GM10266 (cell line): Measurements from ENCODE around the gene IFNA4.
"Not testable (repeated sequence)": the region's sequence is repeated elsewhere in the genome, so short reads cannot be mapped to it uniquely, and the experiment has no call there.

Experiments
- DNase-seq: peaks from one replicate; pipeline ENCODE4 v3.0.0; 2012; ENCODE audit errors: extremely low spot score
- CTCF ChIP-seq: IDR thresholded peaks from 2 replicates; pipeline ENCODE4 v1.5.1; 2012; ENCODE audit warnings: mild to moderate bottlenecking, low read depth; ENCODE audit not compliant: control insufficient read depth, insufficient read depth; ENCODE audit errors: missing control alignments

IFNA4 gene

GRCh38 chr9:21210311-21210710 lies 22.9 kb upstream of the IFNA4 start:
- no peak for TF ChIP-seq CTCF
- DNase-seq = no peak

- not testable (repeated sequence) for DNase-seq
Observed at GRCh38 chr9:21207043-21207442, 19.7 kb upstream of the IFNA4 start, which contains the start of gene IFNA10. IFNA10 (minus strand) TSS chr9:21207143; CDS start chr9:21207097, 46 bp downstream.

- no peak for DNase-seq
- no peak for TF ChIP-seq CTCF
Observed at GRCh38 chr9:21205204-21205603, 17.8 kb upstream of the IFNA4 start.

GRCh38 chr9:21202105-21202504 lies 14.7 kb upstream of the IFNA4 start, which contains the start of gene IFNA7:
IFNA7 (minus strand) TSS chr9:21202205; CDS start chr9:21202165, 40 bp downstream.
- not testable (repeated sequence) for DNase-seq

- TF ChIP-seq CTCF = peak; percentile 63
- not testable (repeated sequence) for DNase-seq
Observed at GRCh38 chr9:21194867-21195776, 7.7 kb upstream of the IFNA4 start.

- DNase-seq = not testable (repeated sequence)
- peak; percentile 67 for TF ChIP-seq CTCF
Observed at GRCh38 chr9:21182810-21183736, 4.3 kb downstream of the IFNA4 start.

GRCh38 chr9:21174671-21175070 lies 12.7 kb downstream of the IFNA4 start:
- no peak for DNase-seq
- no peak for TF ChIP-seq CTCF

- no peak for TF ChIP-seq CTCF
- DNase-seq = no peak
Observed at GRCh38 chr9:21172156-21172555, 15.2 kb downstream of the IFNA4 start.
